A673 (cell line): ENCODE results near the gene SPNS2.

Experiments used
- EZH2 ChIP-seq: fragments of 200-600 bp; sonication (generic); IDR thresholded peaks from 2 replicates; pipeline ENCODE4 v1.6.1; 2017; ENCODE audit warnings: borderline replicate concordance, low read depth, mild to moderate bottlenecking, mixed read lengths, antibody characterized with exemption, low read length; ENCODE audit not compliant: poor library complexity, severe bottlenecking
- TF ChIP-seq, protein P1 (sequence below): fragments of 300-800, 200-600 bp; sonication (generic); conservative IDR thresholded peaks from 2 replicates; pipeline ENCODE4 v1.5.1; 2017; ENCODE audit warnings: low read depth, mild to moderate bottlenecking, antibody characterized with exemption, low read length, moderate library complexity, mixed read lengths

- TF ChIP-seq, protein P1, sequence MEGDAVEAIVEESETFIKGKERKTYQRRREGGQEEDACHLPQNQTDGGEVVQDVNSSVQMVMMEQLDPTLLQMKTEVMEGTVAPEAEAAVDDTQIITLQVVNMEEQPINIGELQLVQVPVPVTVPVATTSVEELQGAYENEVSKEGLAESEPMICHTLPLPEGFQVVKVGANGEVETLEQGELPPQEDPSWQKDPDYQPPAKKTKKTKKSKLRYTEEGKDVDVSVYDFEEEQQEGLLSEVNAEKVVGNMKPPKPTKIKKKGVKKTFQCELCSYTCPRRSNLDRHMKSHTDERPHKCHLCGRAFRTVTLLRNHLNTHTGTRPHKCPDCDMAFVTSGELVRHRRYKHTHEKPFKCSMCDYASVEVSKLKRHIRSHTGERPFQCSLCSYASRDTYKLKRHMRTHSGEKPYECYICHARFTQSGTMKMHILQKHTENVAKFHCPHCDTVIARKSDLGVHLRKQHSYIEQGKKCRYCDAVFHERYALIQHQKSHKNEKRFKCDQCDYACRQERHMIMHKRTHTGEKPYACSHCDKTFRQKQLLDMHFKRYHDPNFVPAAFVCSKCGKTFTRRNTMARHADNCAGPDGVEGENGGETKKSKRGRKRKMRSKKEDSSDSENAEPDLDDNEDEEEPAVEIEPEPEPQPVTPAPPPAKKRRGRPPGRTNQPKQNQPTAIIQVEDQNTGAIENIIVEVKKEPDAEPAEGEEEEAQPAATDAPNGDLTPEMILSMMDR: no peak
- no peak for TF ChIP-seq EZH2
Observed at GRCh38 chr17:4460661-4461060, 38.0 kb upstream of the SPNS2 start.
